ENCODE data around the gene FAM83B. TPM values are rescaled to one million over a fixed set of nuclear protein-coding genes. Genes with fewer than 3 reads are reported as not detected.
A peak's percentile ranks its signal among the peaks of the same experiment; 100 is the strongest.

Gene FAM83B
- total RNA-seq, 2 donors from 2014 or later = 13.1 to 14.9 TPM

- Histone ChIP-seq H3K36me3 (ENCODE audit: control insufficient read depth, insufficient read depth, low read length) (no peaks in the 10 kb centered on the region), H3K4me3 (ENCODE audit: low read length) (no peak overlapping the region), H3K9ac (ENCODE audit: extremely low read depth, low read length, poor library complexity, severe bottlenecking) (no peak overlapping the region), H3K4me1 (ENCODE audit: control insufficient read depth, insufficient read depth, low read length) (no peaks in the 10 kb centered on the region), H3K27me3 (ENCODE audit: control insufficient read depth, insufficient read depth, low read length, poor library complexity, severe bottlenecking) (no peaks in the 10 kb centered on the region), H3K9me3 (ENCODE audit: control insufficient read depth, low read length) (no peaks in the 10 kb centered on the region), H3K27ac (ENCODE audit: low read depth, low read length) (no peak overlapping the region)
- no peak for TF ChIP-seq CTCF (conservative IDR thresholded peaks at IDR 0.05)
- WGBS, 2 experiments (ENCODE audit: insufficient coverage in 1 of 2, insufficient read length in 1 of 2) = 91 to 100% methylated on average over 1 of the region's 1 CpG
- no peaks in the 10 kb centered on the region for H3K36me3 Mint-ChIP-seq (ENCODE audit: low read depth)
- no peaks in the 10 kb centered on the region for H3K27me3 Mint-ChIP-seq (ENCODE audit: insufficient read depth)
- no peaks in the 10 kb centered on the region for H3K9me3 Mint-ChIP-seq
- no peak for DNase-seq
- no peaks in the 10 kb centered on the region for H3K4me1 Mint-ChIP-seq
- no peak overlapping the region for H3K4me3 Mint-ChIP-seq
- H3K27ac Mint-ChIP-seq = no peak overlapping the region
Observed at GRCh38 chr6:54830216-54830615, 16.4 kb upstream of the FAM83B start.

- Mint-ChIP-seq H3K4me3 (no peak overlapping the region), H3K36me3 (ENCODE audit: low read depth) (no peaks in the 10 kb centered on the region), H3K27me3 (ENCODE audit: insufficient read depth) (no peaks in the 10 kb centered on the region), H3K9me3 (peaks cover 4% of the 10 kb centered on the region), H3K4me1 (no peaks in the 10 kb centered on the region), H3K27ac (no peak overlapping the region)
- Histone ChIP-seq H3K36me3 (ENCODE audit: control insufficient read depth, insufficient read depth, low read length) (no peaks in the 10 kb centered on the region), H3K27me3 (ENCODE audit: control insufficient read depth, insufficient read depth, low read length, poor library complexity, severe bottlenecking) (no peaks in the 10 kb centered on the region), H3K27ac (ENCODE audit: low read depth, low read length) (no peak overlapping the region), H3K9me3 (ENCODE audit: control insufficient read depth, low read length) (no peaks in the 10 kb centered on the region), H3K4me1 (ENCODE audit: control insufficient read depth, insufficient read depth, low read length) (no peaks in the 10 kb centered on the region), H3K4me3 (ENCODE audit: low read length) (no peak overlapping the region), H3K9ac (ENCODE audit: extremely low read depth, low read length, poor library complexity, severe bottlenecking) (no peak overlapping the region)
- WGBS, 2 experiments (ENCODE audit: insufficient coverage in 1 of 2, insufficient read length in 1 of 2) = 86% methylated on average over 1 of the region's 1 CpG; no CpG with 5 or more reads in 1 of the 2 experiments
- no peak for DNase-seq
- TF ChIP-seq CTCF (conservative IDR thresholded peaks at IDR 0.05) = no peak
Observed at GRCh38 chr6:54835176-54835575, 11.4 kb upstream of the FAM83B start.

- peak overlapping the region; percentile 66 for H3K9ac ChIP-seq (ENCODE audit: extremely low read depth, low read length, poor library complexity, severe bottlenecking)
- Mint-ChIP-seq H3K4me3 (peak overlapping the region; percentile 92), H3K4me1 (peaks cover 30% of the 10 kb centered on the region), H3K9me3 (peaks cover 4% of the 10 kb centered on the region), H3K27ac (peak overlapping the region; percentile 94), H3K27me3 (ENCODE audit: insufficient read depth) (peaks cover 11% of the 10 kb centered on the region), H3K36me3 (ENCODE audit: low read depth) (peaks cover 9% of the 10 kb centered on the region)
- 10 to 50% methylated on average over 1 to 35 of the region's 35 CpGs for WGBS, 2 experiments (ENCODE audit: insufficient coverage in 1 of 2, insufficient read length in 1 of 2)
- no peak for TF ChIP-seq CTCF (conservative IDR thresholded peaks at IDR 0.05)
- H3K4me1 ChIP-seq (ENCODE audit: control insufficient read depth, insufficient read depth, low read length) = peaks cover 3% of the 10 kb centered on the region
- DNase-seq = peak; percentile 81
- H3K9me3 ChIP-seq (ENCODE audit: control insufficient read depth, low read length) = no peaks in the 10 kb centered on the region
- H3K36me3 ChIP-seq (ENCODE audit: control insufficient read depth, insufficient read depth, low read length) = no peaks in the 10 kb centered on the region
- H3K27me3 ChIP-seq (ENCODE audit: control insufficient read depth, insufficient read depth, low read length, poor library complexity, severe bottlenecking) = peaks cover 6% of the 10 kb centered on the region
- no peak overlapping the region for H3K27ac ChIP-seq (ENCODE audit: low read depth, low read length)
- H3K4me3 ChIP-seq (ENCODE audit: low read length) = peak overlapping the region; percentile 91
Observed at GRCh38 chr6:54846857-54847674, 495 bp downstream of the FAM83B start.
